ENCODE data around the gene NCOA3. TPM values are rescaled to one million over a fixed set of nuclear protein-coding genes. Genes with fewer than 3 reads are reported as not detected.

Gene NCOA3
- total and polyA plus RNA-seq, 10 of the 15 experiments (the other 5 are each of a cell fraction or from before 2014, with no cell fraction given) = 16.9 to 96.2 (median 73.6) TPM

GRCh38 chr20:47481330-47482216 is 20.1 kb upstream of the NCOA3 start:
- BruUV-seq (replicated peaks) = no TSS peak
- in situ Hi-C loops (cut with MboI) (no loop called here), intact Hi-C loops (cut with micrococcal nuclease; ENCODE audit: unreplicated experiment) (no loop called here)
- Histone ChIP-seq H3K4me1 (ENCODE audit: control insufficient read depth, insufficient read depth, low read length) (peaks cover 29% of the 10 kb centered on the region), H3K27me3 (replicated peaks in 1 of 2; ENCODE audit: control insufficient read depth in 2 of 2, insufficient read depth in 2 of 2, low read length in 1 of 2) (no peaks in the 10 kb centered on the region), H3K4me3 (no peak overlapping the region), H3K4me2 (ENCODE audit: control insufficient read depth, insufficient read depth) (no peak overlapping the region), H3K36me3 (ENCODE audit: control insufficient read depth in 2 of 2, insufficient read depth in 2 of 2, low read length in 1 of 2) (no peaks in the 10 kb centered on the region), H3K9me3 (replicated peaks; ENCODE audit: control insufficient read depth, insufficient read depth, low read length) (no peaks in the 10 kb centered on the region), H3K27ac (ENCODE audit: control insufficient read depth, insufficient read depth) (no peak overlapping the region), H3K79me2 (ENCODE audit: control insufficient read depth, insufficient read depth, low read length) (no peaks in the 10 kb centered on the region), H4K20me1 (ENCODE audit: control insufficient read depth, insufficient read depth) (no peaks in the 10 kb centered on the region), H3K9ac (ENCODE audit: control insufficient read depth, insufficient read depth, low read length) (no peak overlapping the region), H2AFZ (ENCODE audit: control insufficient read depth, low read depth, low read length) (no peak overlapping the region; the same call in 1 of the 2 replicates)
- SMC1A ChIA-PET (ENCODE audit: uncharacterized antibody, unreplicated experiment) = interaction anchor here (1.0 to 10.0 kb wide), 2 partner anchors 10 to 25 kb away, joined by 3 to 134 read pairs; no protein-coding TSS in a partner anchor
- CTCF ChIA-PET = no interaction called here
- POLR2A ChIA-PET = interaction anchor here (0.6 to 1.3 kb wide), 3 partner anchors 9 to 125 kb away, joined by 3 read pairs; partner anchors contain the start of gene ZMYND8
- DNase-seq (ENCODE audit: low read depth, low spot score) = no peak
- FAIRE-seq = no peak
- RAD21 ChIA-PET (ENCODE audit: unreplicated experiment) = interaction anchor here (1.2 kb wide), 1 partner anchor 8 kb away, joined by 4 read pairs; no protein-coding TSS in a partner anchor
- WGBS (ENCODE audit: insufficient coverage, insufficient replicate concordance, low lambda C conversion rate, missing lambda C conversion rate) = 87% methylated on average over 15 of the region's 15 CpGs
- peak; percentile 14; the same call in 1 of the 2 replicates for TF ChIP-seq NFXL1 (IDR thresholded peaks at IDR 0.05; ENCODE audit: borderline replicate concordance)
- TF ChIP-seq ETV6 (conservative IDR thresholded peaks at IDR 0.05 in 1 of 2, IDR thresholded peaks at IDR 0.05 in 1 of 2; ENCODE audit: borderline replicate concordance in 1 of 2, low read depth in 1 of 2) = 0 out of 4 replicates have a peak, but pooled peaks of 1 of the 2 experiments have one; percentile 41
- no peak for TF ChIP-seq PAX5 (IDR thresholded peaks at IDR 0.05; ENCODE audit: borderline replicate concordance, low read depth, low read length)
- no peak for ATAC-seq

DNA sequence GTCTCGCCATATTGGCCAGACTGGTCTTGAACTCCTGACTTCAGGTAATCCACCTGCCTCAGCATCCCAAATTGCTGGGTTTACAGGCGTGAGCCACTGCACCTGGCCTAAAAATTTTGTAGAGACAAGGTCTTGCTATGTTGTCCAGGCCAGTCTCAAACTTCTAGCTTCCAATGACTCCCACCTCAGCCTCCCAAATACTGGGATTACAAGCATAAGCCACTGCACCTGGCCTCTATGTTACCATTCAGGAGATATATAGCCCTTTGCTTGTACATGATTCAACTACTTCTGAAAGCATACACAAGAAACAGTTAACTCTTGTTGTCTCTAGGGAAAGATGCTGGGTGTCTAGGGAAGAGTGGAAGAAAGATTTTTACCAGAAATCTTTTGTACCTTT is 19.0 kb upstream of the NCOA3 start:
- SMC1A ChIA-PET (ENCODE audit: uncharacterized antibody, unreplicated experiment) = interaction anchor here (1.2 to 10.0 kb wide), 3 partner anchors 11 to 70 kb away, joined by 3 to 134 read pairs (median 4); no protein-coding TSS in a partner anchor
- Histone ChIP-seq H3K9me3 (replicated peaks; ENCODE audit: control insufficient read depth, insufficient read depth, low read length) (no peaks in the 10 kb centered on the region), H3K9ac (ENCODE audit: control insufficient read depth, insufficient read depth, low read length) (no peak overlapping the region), H3K36me3 (ENCODE audit: control insufficient read depth in 2 of 2, insufficient read depth in 2 of 2, low read length in 1 of 2) (no peaks in the 10 kb centered on the region), H3K4me2 (ENCODE audit: control insufficient read depth, insufficient read depth) (no peak overlapping the region), H3K27me3 (replicated peaks in 1 of 2; ENCODE audit: control insufficient read depth in 2 of 2, insufficient read depth in 2 of 2, low read length in 1 of 2) (no peaks in the 10 kb centered on the region), H2AFZ (ENCODE audit: control insufficient read depth, low read depth, low read length) (no peak overlapping the region), H3K4me3 (no peak overlapping the region), H3K27ac (ENCODE audit: control insufficient read depth, insufficient read depth) (peak overlapping the region; percentile 19; the same call in 1 of the 2 replicates), H3K4me1 (ENCODE audit: control insufficient read depth, insufficient read depth, low read length) (peaks cover 29% of the 10 kb centered on the region), H3K79me2 (ENCODE audit: control insufficient read depth, insufficient read depth, low read length) (no peaks in the 10 kb centered on the region), H4K20me1 (ENCODE audit: control insufficient read depth, insufficient read depth) (no peaks in the 10 kb centered on the region)
- CTCF ChIA-PET = interaction anchor here (0.6 to 1.7 kb wide), 2 partner anchors 72 to 99 kb away, joined by 3 to 5 read pairs; no protein-coding TSS in a partner anchor
- in situ Hi-C loops (cut with MboI) (no loop called here), intact Hi-C loops (cut with micrococcal nuclease; ENCODE audit: unreplicated experiment) (no loop called here)
- RAD21 ChIA-PET (ENCODE audit: unreplicated experiment) = interaction anchor here (1.0 to 1.5 kb wide), 3 partner anchors 10 to 99 kb away, joined by 3 to 4 read pairs (median 4); no protein-coding TSS in a partner anchor
- BruUV-seq (replicated peaks) = no TSS peak
- ATAC-seq (no peak), FAIRE-seq (no peak), DNase-seq (ENCODE audit: low read depth, low spot score) (no peak)
- WGBS (ENCODE audit: insufficient coverage, insufficient replicate concordance, low lambda C conversion rate, missing lambda C conversion rate) = 100% methylated on average over 2 of the region's 2 CpGs
- POLR2A ChIA-PET = interaction anchor here (0.6 to 7.0 kb wide), 5 partner anchors 8 to 104 kb away, joined by 4 to 78 read pairs (median 4); no protein-coding TSS in a partner anchor
- TF ChIP-seq REST (IDR thresholded peaks at IDR 0.05; ENCODE audit: low read depth, low read length) = no peak
- TF ChIP-seq, protein P1, sequence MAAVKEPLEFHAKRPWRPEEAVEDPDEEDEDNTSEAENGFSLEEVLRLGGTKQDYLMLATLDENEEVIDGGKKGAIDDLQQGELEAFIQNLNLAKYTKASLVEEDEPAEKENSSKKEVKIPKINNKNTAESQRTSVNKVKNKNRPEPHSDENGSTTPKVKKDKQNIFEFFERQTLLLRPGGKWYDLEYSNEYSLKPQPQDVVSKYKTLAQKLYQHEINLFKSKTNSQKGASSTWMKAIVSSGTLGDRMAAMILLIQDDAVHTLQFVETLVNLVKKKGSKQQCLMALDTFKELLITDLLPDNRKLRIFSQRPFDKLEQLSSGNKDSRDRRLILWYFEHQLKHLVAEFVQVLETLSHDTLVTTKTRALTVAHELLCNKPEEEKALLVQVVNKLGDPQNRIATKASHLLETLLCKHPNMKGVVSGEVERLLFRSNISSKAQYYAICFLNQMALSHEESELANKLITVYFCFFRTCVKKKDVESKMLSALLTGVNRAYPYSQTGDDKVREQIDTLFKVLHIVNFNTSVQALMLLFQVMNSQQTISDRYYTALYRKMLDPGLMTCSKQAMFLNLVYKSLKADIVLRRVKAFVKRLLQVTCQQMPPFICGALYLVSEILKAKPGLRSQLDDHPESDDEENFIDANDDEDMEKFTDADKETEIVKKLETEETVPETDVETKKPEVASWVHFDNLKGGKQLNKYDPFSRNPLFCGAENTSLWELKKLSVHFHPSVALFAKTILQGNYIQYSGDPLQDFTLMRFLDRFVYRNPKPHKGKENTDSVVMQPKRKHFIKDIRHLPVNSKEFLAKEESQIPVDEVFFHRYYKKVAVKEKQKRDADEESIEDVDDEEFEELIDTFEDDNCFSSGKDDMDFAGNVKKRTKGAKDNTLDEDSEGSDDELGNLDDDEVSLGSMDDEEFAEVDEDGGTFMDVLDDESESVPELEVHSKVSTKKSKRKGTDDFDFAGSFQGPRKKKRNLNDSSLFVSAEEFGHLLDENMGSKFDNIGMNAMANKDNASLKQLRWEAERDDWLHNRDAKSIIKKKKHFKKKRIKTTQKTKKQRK (IDR thresholded peaks at IDR 0.05; ENCODE audit: low read depth, low read length) = no peak
- TF ChIP-seq BACH1 (IDR thresholded peaks at IDR 0.05; ENCODE audit: borderline replicate concordance) = no peak

All from GM12878 (cell line).